ENCODE results near the gene LSMEM2. TPM values are rescaled to one million over a fixed set of nuclear protein-coding genes. Genes with fewer than 3 reads are reported as not detected.

The LSMEM2 gene
- total and polyA plus RNA-seq, 9 of the 15 experiments (the other 6 are each of a cell fraction or from before 2014, with no cell fraction given): not detected

- TF ChIP-seq, protein P1, sequence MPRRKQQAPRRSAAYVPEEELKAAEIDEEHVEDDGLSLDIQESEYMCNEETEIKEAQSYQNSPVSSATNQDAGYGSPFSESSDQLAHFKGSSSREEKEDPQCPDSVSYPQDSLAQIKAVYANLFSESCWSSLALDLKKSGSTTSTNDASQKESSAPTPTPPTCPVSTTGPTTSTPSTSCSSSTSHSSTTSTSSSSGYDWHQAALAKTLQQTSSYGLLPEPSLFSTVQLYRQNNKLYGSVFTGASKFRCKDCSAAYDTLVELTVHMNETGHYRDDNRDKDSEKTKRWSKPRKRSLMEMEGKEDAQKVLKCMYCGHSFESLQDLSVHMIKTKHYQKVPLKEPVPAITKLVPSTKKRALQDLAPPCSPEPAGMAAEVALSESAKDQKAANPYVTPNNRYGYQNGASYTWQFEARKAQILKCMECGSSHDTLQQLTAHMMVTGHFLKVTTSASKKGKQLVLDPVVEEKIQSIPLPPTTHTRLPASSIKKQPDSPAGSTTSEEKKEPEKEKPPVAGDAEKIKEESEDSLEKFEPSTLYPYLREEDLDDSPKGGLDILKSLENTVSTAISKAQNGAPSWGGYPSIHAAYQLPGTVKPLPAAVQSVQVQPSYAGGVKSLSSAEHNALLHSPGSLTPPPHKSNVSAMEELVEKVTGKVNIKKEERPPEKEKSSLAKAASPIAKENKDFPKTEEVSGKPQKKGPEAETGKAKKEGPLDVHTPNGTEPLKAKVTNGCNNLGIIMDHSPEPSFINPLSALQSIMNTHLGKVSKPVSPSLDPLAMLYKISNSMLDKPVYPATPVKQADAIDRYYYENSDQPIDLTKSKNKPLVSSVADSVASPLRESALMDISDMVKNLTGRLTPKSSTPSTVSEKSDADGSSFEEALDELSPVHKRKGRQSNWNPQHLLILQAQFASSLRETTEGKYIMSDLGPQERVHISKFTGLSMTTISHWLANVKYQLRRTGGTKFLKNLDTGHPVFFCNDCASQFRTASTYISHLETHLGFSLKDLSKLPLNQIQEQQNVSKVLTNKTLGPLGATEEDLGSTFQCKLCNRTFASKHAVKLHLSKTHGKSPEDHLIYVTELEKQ (CRISPR knock-in tag; IDR thresholded peaks at IDR 0.05): no peak
- TF ChIP-seq ZBTB43 (CRISPR knock-in tag; IDR thresholded peaks at IDR 0.05) (no peak), HCFC1 (IDR thresholded peaks at IDR 0.05; ENCODE audit: low read depth, low read length) (no peak), PREB (CRISPR knock-in tag; IDR thresholded peaks at IDR 0.05) (no peak), ZNF174 (CRISPR knock-in tag; IDR thresholded peaks at IDR 0.05) (no peak), TCFL5 (CRISPR knock-in tag; conservative IDR thresholded peaks at IDR 0.05) (no peak)
These were observed 12.9 kb upstream of the LSMEM2 start (continued) for GRCh38 chr3:50266017-50266416.
